Loucy (cell line): Measurements from ENCODE around the gene CTPS2.

Source experiments
- EZH2phosphoT487 ChIP-seq: fragments of 200-600 bp; IDR thresholded peaks from 2 replicates; pipeline ENCODE4 v1.6.1; 2018; ENCODE audit warnings: antibody characterized with exemption, mild to moderate bottlenecking, moderate library complexity, borderline replicate concordance
- TF ChIP-seq, protein P1 (sequence below): fragments of 200-600 bp; sonication (generic); conservative IDR thresholded peaks from 2 replicates; pipeline ENCODE4 v1.5.1; 2014; ENCODE audit warnings: mild to moderate bottlenecking, antibody characterized with exemption, low read length

DNA sequence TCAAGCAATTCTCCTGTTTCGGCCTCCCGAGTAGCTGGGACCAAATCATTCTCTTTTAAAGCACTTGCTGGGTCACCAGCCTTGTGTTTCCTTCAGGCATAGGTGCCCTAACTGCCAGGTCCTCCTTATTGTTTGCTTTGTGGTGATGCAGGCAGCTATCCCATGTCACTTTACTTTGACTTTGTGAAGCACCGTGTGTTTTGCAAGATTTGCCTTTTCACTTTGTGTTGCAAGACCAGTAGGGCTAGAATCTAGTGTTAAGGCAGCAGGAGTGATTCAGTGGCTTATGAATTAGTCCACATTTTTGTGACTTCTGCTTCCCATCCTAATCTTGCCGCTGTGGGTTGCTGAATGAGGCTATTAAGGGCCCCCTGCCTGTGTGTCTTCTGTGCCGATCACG is 27.1 kb upstream of the CTPS2 start:
- TF ChIP-seq, protein P1, sequence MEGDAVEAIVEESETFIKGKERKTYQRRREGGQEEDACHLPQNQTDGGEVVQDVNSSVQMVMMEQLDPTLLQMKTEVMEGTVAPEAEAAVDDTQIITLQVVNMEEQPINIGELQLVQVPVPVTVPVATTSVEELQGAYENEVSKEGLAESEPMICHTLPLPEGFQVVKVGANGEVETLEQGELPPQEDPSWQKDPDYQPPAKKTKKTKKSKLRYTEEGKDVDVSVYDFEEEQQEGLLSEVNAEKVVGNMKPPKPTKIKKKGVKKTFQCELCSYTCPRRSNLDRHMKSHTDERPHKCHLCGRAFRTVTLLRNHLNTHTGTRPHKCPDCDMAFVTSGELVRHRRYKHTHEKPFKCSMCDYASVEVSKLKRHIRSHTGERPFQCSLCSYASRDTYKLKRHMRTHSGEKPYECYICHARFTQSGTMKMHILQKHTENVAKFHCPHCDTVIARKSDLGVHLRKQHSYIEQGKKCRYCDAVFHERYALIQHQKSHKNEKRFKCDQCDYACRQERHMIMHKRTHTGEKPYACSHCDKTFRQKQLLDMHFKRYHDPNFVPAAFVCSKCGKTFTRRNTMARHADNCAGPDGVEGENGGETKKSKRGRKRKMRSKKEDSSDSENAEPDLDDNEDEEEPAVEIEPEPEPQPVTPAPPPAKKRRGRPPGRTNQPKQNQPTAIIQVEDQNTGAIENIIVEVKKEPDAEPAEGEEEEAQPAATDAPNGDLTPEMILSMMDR: no peak
- TF ChIP-seq EZH2phosphoT487: no peak
